Activated B cell treated with CpG ODN at 0.5 μM for 24 hours (primary cell): ENCODE measurements around the gene PIGM. TPM values are rescaled to one million over a fixed set of nuclear protein-coding genes. Genes with fewer than 3 reads are reported as not detected.

Experiments used
- ATAC-seq: fragments of 200-7000 bp; cut with Tn5 transposase; one replicate; pipeline ENCODE4 v1.10.0; 2021; ENCODE audit warnings: low read depth, mild to moderate bottlenecking, moderate library complexity
- CTCF ChIA-PET: fragments of 350-600 bp; sonication (Branson Sonifier 250); formaldehyde crosslinking; loops from one replicate; lab custom pipeline; 2021; ENCODE audit warnings: antibody characterized with exemption; lab: Charles Lee
- POLR2A ChIA-PET: fragments of 350-600 bp; sonication (Branson Sonifier 250); formaldehyde crosslinking; loops from one replicate; lab custom pipeline; 2021; ENCODE audit warnings: antibody characterized with exemption; lab: Charles Lee
- DNase-seq: peaks from one replicate; pipeline ENCODE4 v3.0.0; 2022
- H3K27ac Mint-ChIP-seq: one replicate; pipeline ENCODE4 v1.8.0; 2020; ENCODE audit warnings: mixed read lengths
- H3K27me3 Mint-ChIP-seq: one replicate; pipeline ENCODE4 v1.8.0; 2021; ENCODE audit warnings: mixed read lengths
- H3K36me3 Mint-ChIP-seq: one replicate; pipeline ENCODE4 v1.8.0; 2021; ENCODE audit warnings: low read depth, mixed read lengths
- H3K4me1 Mint-ChIP-seq: one replicate; pipeline ENCODE4 v1.8.0; 2021; ENCODE audit warnings: mixed read lengths
- H3K4me3 Mint-ChIP-seq: one replicate; pipeline ENCODE4 v1.8.0; 2020; ENCODE audit warnings: mild to moderate bottlenecking, mixed read lengths
- H3K9me3 Mint-ChIP-seq: one replicate; pipeline ENCODE4 v1.8.0; 2020; ENCODE audit warnings: mixed read lengths
- intact Hi-C: fragments of 100-400 bp; cut with micrococcal nuclease; formaldehyde crosslinking; loops from one replicate; pipeline ENCODE4 v1.15.1; 2024
- total RNA-seq: library from RNA; stranded (reverse); gene quantifications from 2 replicates; pipeline ENCODE4 v1.2.3, GENCODE V29; 2022
- TF ChIP-seq, protein P1 (sequence below): fragments of 200-600 bp; IDR thresholded peaks from one replicate; pipeline ENCODE4 v1.8.0; 2022; ENCODE audit warnings: antibody characterized with exemption, mild to moderate bottlenecking

The PIGM gene
- total RNA-seq, 1 donor from 2014 or later, result 5.3 TPM

DNA sequence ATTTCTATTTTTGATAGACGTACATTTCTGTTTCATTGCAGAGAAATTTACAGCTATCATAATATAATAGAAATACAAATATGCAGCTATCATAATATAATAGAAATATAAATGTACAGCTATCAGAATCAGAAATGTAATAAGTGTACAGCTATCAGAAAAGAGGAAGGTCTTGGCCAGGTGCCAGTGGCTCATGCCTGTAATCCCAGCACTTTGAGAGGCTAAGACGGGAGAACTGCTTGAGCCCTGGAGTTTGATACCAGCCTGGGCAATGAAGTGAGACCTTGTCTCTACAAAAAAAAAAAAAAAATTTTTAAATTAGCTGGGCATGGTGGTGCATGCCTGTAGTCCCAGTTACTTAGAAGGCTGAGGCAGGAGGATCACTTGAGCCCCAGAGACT lies 37.9 kb downstream of the PIGM start:
- ATAC-seq (no peak), DNase-seq (no peak)
- no peak overlapping the region for H3K27ac Mint-ChIP-seq
- intact Hi-C loops, result no loop called here
- H3K27me3 Mint-ChIP-seq, result peaks cover 33% of the 10 kb centered on the region
- no peaks in the 10 kb centered on the region for H3K9me3 Mint-ChIP-seq
- CTCF ChIA-PET, result interaction anchor here (1.5 kb wide), 1 partner anchor 14 kb away, joined by 4 read pairs; no protein-coding TSS in a partner anchor
- POLR2A ChIA-PET, result no interaction called here
- H3K4me1 Mint-ChIP-seq, result peaks cover 2% of the 10 kb centered on the region
- H3K4me3 Mint-ChIP-seq, result no peak overlapping the region
- no peaks in the 10 kb centered on the region for H3K36me3 Mint-ChIP-seq
- TF ChIP-seq, protein P1, sequence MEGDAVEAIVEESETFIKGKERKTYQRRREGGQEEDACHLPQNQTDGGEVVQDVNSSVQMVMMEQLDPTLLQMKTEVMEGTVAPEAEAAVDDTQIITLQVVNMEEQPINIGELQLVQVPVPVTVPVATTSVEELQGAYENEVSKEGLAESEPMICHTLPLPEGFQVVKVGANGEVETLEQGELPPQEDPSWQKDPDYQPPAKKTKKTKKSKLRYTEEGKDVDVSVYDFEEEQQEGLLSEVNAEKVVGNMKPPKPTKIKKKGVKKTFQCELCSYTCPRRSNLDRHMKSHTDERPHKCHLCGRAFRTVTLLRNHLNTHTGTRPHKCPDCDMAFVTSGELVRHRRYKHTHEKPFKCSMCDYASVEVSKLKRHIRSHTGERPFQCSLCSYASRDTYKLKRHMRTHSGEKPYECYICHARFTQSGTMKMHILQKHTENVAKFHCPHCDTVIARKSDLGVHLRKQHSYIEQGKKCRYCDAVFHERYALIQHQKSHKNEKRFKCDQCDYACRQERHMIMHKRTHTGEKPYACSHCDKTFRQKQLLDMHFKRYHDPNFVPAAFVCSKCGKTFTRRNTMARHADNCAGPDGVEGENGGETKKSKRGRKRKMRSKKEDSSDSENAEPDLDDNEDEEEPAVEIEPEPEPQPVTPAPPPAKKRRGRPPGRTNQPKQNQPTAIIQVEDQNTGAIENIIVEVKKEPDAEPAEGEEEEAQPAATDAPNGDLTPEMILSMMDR, result no peak

DNA sequence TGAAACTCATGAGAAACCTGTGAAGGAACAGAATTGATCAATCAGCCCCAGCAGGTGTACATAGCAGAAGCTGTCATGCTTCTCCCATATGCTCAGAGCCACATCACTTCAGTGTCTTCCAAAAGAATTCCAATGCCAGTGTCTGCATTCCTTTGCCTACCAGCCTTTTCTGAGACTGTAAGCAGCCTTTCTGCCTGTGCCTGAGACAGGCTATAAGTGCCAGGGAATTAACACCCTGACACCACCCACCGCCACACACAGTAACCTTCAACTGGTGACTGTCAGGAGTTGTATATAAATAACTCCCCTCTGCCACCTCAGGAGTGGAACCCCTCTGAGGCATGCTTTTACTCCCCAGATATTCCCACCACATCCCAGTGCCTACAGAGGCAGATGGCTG lies 39.6 kb downstream of the PIGM start:
- intact Hi-C loops, result no loop called here
- CTCF ChIA-PET, result interaction anchor here (1.1 kb wide), 1 partner anchor 15 kb away, joined by 6 read pairs; no protein-coding TSS in a partner anchor
- Mint-ChIP-seq H3K27me3 (peaks cover 25% of the 10 kb centered on the region), H3K9me3 (no peaks in the 10 kb centered on the region), H3K36me3 (no peaks in the 10 kb centered on the region), H3K4me1 (peaks cover 2% of the 10 kb centered on the region), H3K27ac (no peak overlapping the region), H3K4me3 (no peak overlapping the region)
- TF ChIP-seq, protein P1, result no peak
- DNase-seq (no peak), ATAC-seq (no peak)
- POLR2A ChIA-PET, result no interaction called here

DNA sequence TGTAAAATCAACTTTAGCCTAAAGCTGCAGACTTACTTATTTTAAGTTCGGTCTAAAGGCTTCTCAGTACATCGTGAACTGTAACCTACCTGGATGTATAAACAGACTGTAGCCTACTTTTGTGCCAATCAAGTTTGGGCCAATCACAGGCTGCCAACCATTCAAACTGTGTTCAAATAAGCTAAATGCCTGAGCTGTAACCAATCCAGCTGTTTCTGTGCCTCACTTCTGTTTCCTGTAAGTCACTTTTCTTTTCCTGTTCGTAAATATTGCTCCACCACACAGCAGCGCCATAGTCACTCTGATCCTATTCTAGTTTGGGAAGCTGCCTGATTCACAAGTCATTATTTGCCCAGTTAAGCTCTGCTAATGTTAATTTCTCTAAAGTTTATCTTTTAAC lies 40.3 kb downstream of the PIGM start:
- no peak overlapping the region for H3K27ac Mint-ChIP-seq
- intact Hi-C loops, result no loop called here

DNA sequence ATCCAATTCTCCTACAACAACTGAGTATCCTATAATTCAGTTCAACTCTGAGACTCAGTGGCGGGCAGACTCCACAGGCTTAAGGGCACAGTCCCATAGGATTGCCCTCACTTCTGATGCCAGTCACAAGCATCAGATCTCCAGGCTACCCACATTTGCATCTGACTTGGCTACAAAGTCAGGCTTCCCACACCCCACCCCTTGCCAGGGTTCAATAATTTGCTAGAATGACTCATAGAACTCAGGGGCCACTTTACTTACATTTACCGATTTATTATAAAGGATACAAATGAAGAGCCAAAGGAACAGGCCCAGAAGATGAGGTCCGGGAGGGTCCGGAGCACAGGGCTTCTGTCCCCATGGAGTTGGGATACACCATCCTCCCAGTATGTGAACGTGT lies 41.8 kb downstream of the PIGM start:
- no peak for DNase-seq
- Mint-ChIP-seq H3K27ac (no peak overlapping the region), H3K9me3 (no peaks in the 10 kb centered on the region), H3K36me3 (no peaks in the 10 kb centered on the region), H3K27me3 (peaks cover 21% of the 10 kb centered on the region), H3K4me3 (no peak overlapping the region), H3K4me1 (peaks cover 2% of the 10 kb centered on the region)
- CTCF ChIA-PET, result interaction anchor here (1.1 kb wide), 1 partner anchor 56 kb away, joined by 3 read pairs; no protein-coding TSS in a partner anchor
- ATAC-seq, result no peak
- TF ChIP-seq, protein P1, result no peak
- POLR2A ChIA-PET, result no interaction called here
- intact Hi-C loops, result no loop called here

More for the DNA sequence above, 40.3 kb downstream of the PIGM start:
- peaks cover 23% of the 10 kb centered on the region for H3K27me3 Mint-ChIP-seq
- no peaks in the 10 kb centered on the region for H3K36me3 Mint-ChIP-seq
- H3K4me1 Mint-ChIP-seq, result peaks cover 2% of the 10 kb centered on the region
- TF ChIP-seq, protein P1, result no peak
- H3K4me3 Mint-ChIP-seq, result no peak overlapping the region
- ChIA-PET POLR2A (no interaction called here), CTCF (interaction anchor here (1.1 kb wide), 1 partner anchor 16 kb away, joined by 6 read pairs; no protein-coding TSS in a partner anchor)
- ATAC-seq, result no peak
- no peak for DNase-seq
- no peaks in the 10 kb centered on the region for H3K9me3 Mint-ChIP-seq

DNA sequence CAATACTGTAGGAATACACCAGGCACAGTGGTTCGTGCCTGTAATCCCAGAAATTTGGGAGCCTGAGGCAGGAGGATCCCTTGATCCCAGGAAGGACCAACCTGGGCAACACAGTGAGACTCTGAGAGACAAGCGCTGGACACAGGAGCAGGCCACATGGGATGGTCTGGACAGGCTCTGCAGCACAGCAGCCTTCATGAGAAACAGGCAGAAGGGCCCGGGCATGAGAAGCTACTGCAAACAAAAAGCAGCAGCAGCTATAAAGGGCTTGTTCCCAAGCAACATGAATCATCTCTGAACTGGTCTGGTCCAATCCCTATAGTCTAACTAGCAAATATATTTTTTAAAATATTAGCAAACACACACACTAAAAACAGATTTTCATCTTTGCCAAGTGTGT lies 42.2 kb downstream of the PIGM start:
- H3K4me1 Mint-ChIP-seq, result peaks cover 2% of the 10 kb centered on the region
- peaks cover 20% of the 10 kb centered on the region for H3K27me3 Mint-ChIP-seq
- intact Hi-C loops, result no loop called here
- DNase-seq, result no peak
- no peaks in the 10 kb centered on the region for H3K9me3 Mint-ChIP-seq
- H3K36me3 Mint-ChIP-seq, result no peaks in the 10 kb centered on the region
- no peak overlapping the region for H3K27ac Mint-ChIP-seq
- POLR2A ChIA-PET, result no interaction called here
- no peak for ATAC-seq
- CTCF ChIA-PET, result interaction anchor here (1.1 kb wide), 1 partner anchor 56 kb away, joined by 3 read pairs; no protein-coding TSS in a partner anchor
- TF ChIP-seq, protein P1, result no peak
- no peak overlapping the region for H3K4me3 Mint-ChIP-seq
